Measurements from ENCODE around the gene KSR1.

- TF ChIP-seq POLR2A (IDR thresholded peaks at IDR 0.05) (no peak), CTCF (IDR thresholded peaks at IDR 0.05) (no peak)
Measured at GRCh38 chr17:27478901-27479538, 22.8 kb downstream of the KSR1 start.
